SK-N-SH (cell line): ENCODE measurements around the gene THAP12.

ENCODE experiments used
- EP300 ChIP-seq, 2 experiments: IDR thresholded peaks; 2 replicates each; pipeline versions ENCODE4 v1.4.0 to v1.6.1; 2012; ENCODE audit warnings: borderline replicate concordance in 1 of 2, low read depth in 1 of 2, low read length in 1 of 2
- JUND ChIP-seq: IDR thresholded peaks from 2 replicates; pipeline ENCODE4 v1.4.0; 2012
- NRF1 ChIP-seq: IDR thresholded peaks from 2 replicates; pipeline ENCODE4 v1.6.1; 2012; ENCODE audit warnings: low read depth, mild to moderate bottlenecking, low read length
- POLR2AphosphoS5 ChIP-seq: IDR thresholded peaks from 2 replicates; pipeline ENCODE4 v1.6.1; 2012; ENCODE audit warnings: low read depth, low read length
- TF ChIP-seq, protein P1 (sequence below): fragments of 200-600 bp; sonication (generic); IDR thresholded peaks from 2 replicates; pipeline ENCODE4 v1.6.1; 2017; ENCODE audit warnings: antibody characterized with exemption, mild to moderate bottlenecking, moderate library complexity
- TF ChIP-seq, protein P2 (sequence below): IDR thresholded peaks from 2 replicates; pipeline ENCODE4 v1.6.1; 2012; ENCODE audit warnings: mild to moderate bottlenecking, low read depth, low read length, moderate library complexity

DNA sequence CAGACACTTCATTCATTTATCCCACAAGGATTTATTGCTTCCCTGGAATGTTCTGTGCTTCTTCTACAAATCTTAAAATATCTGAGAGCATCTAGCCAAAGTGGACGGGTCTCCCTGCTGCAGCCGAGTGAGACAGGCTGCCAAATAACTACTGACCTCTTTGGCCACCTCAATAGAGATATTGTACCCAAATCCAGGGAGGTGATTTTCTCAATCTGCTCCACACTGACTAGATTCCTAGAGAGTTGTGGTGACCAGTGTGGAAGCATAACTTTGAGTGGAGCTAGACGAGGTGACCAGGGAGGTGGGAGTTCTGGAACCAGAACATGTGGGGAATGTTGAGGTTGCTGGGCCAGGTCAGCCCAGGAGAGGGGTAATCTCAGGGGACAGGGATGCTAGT, 77.5 kb downstream of the THAP12 start:
- TF ChIP-seq, protein P1, sequence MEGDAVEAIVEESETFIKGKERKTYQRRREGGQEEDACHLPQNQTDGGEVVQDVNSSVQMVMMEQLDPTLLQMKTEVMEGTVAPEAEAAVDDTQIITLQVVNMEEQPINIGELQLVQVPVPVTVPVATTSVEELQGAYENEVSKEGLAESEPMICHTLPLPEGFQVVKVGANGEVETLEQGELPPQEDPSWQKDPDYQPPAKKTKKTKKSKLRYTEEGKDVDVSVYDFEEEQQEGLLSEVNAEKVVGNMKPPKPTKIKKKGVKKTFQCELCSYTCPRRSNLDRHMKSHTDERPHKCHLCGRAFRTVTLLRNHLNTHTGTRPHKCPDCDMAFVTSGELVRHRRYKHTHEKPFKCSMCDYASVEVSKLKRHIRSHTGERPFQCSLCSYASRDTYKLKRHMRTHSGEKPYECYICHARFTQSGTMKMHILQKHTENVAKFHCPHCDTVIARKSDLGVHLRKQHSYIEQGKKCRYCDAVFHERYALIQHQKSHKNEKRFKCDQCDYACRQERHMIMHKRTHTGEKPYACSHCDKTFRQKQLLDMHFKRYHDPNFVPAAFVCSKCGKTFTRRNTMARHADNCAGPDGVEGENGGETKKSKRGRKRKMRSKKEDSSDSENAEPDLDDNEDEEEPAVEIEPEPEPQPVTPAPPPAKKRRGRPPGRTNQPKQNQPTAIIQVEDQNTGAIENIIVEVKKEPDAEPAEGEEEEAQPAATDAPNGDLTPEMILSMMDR = no peak
- no peak for TF ChIP-seq EP300 (IDR thresholded peaks at IDR 0.05; ENCODE audit: borderline replicate concordance in 1 of 2, low read depth in 1 of 2, low read length in 1 of 2)
- TF ChIP-seq NRF1 = no peak
- TF ChIP-seq POLR2AphosphoS5 = no peak
- TF ChIP-seq JUND = no peak
- TF ChIP-seq, protein P2, sequence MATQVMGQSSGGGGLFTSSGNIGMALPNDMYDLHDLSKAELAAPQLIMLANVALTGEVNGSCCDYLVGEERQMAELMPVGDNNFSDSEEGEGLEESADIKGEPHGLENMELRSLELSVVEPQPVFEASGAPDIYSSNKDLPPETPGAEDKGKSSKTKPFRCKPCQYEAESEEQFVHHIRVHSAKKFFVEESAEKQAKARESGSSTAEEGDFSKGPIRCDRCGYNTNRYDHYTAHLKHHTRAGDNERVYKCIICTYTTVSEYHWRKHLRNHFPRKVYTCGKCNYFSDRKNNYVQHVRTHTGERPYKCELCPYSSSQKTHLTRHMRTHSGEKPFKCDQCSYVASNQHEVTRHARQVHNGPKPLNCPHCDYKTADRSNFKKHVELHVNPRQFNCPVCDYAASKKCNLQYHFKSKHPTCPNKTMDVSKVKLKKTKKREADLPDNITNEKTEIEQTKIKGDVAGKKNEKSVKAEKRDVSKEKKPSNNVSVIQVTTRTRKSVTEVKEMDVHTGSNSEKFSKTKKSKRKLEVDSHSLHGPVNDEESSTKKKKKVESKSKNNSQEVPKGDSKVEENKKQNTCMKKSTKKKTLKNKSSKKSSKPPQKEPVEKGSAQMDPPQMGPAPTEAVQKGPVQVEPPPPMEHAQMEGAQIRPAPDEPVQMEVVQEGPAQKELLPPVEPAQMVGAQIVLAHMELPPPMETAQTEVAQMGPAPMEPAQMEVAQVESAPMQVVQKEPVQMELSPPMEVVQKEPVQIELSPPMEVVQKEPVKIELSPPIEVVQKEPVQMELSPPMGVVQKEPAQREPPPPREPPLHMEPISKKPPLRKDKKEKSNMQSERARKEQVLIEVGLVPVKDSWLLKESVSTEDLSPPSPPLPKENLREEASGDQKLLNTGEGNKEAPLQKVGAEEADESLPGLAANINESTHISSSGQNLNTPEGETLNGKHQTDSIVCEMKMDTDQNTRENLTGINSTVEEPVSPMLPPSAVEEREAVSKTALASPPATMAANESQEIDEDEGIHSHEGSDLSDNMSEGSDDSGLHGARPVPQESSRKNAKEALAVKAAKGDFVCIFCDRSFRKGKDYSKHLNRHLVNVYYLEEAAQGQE = no peak
